HEK293T (cell line): Measurements from ENCODE around the gene MPPED1.

ENCODE experiments used
- CTCF ChIA-PET: fragments of 350-600 bp; formaldehyde crosslinking; extraction: SDS; loops from one replicate; lab custom pipeline; 2021; ENCODE audit warnings: antibody characterized with exemption, inconsistent platforms; lab: Yijun Ruan, JAX
- POLR2A ChIA-PET: fragments of 350-600 bp; formaldehyde crosslinking; extraction: SDS; loops from one replicate; lab custom pipeline; 2020; ENCODE audit warnings: antibody characterized with exemption, inconsistent platforms; lab: Yijun Ruan, JAX
- DNase-seq: peaks from one replicate; pipeline ENCODE4 v3.0.0; 2012; ENCODE audit warnings: mixed read lengths; ENCODE audit errors: extremely low spot score
- ARNT ChIP-seq: fragments of 450-650 bp; IDR thresholded peaks from 2 replicates; pipeline ENCODE4 v1.6.1; 2017; ENCODE audit warnings: mild to moderate bottlenecking
- BHLHE40 ChIP-seq: fragments of 450-650 bp; IDR thresholded peaks from 2 replicates; pipeline ENCODE4 v1.6.1; 2016; ENCODE audit warnings: mild to moderate bottlenecking, moderate library complexity, borderline replicate concordance
- CTBP1 ChIP-seq: fragments of 450-650 bp; IDR thresholded peaks from 2 replicates; pipeline ENCODE4 v1.6.1; 2016; ENCODE audit warnings: borderline replicate concordance
- ELF4 ChIP-seq: fragments of 450-650 bp; IDR thresholded peaks from 2 replicates; pipeline ENCODE4 v1.6.1; 2017; ENCODE audit warnings: antibody characterized with exemption
- FOXA1 ChIP-seq: fragments of 450-650 bp; IDR thresholded peaks from 2 replicates; pipeline ENCODE4 v1.6.1; 2016; ENCODE audit warnings: mild to moderate bottlenecking
- FOXK2 ChIP-seq: fragments of 450-650 bp; IDR thresholded peaks from 2 replicates; pipeline ENCODE4 v1.6.1; 2016; ENCODE audit warnings: mild to moderate bottlenecking
- FOXM1 ChIP-seq: fragments of 450-650 bp; IDR thresholded peaks from 2 replicates; pipeline ENCODE4 v1.6.1; 2017; ENCODE audit warnings: mild to moderate bottlenecking, borderline replicate concordance
- HDGF ChIP-seq: fragments of 450-650 bp; IDR thresholded peaks from 2 replicates; pipeline ENCODE4 v1.6.1; 2017; ENCODE audit warnings: antibody characterized with exemption, borderline replicate concordance
- L3MBTL2 ChIP-seq: fragments of 450-650 bp; conservative IDR thresholded peaks from 2 replicates; pipeline ENCODE4 v1.6.1; 2016; ENCODE audit warnings: mild to moderate bottlenecking
- LEF1 ChIP-seq: fragments of 450-650 bp; IDR thresholded peaks from 2 replicates; pipeline ENCODE4 v1.6.1; 2017; ENCODE audit warnings: mild to moderate bottlenecking, borderline replicate concordance
- NFRKB ChIP-seq: fragments of 450-650 bp; IDR thresholded peaks from 2 replicates; pipeline ENCODE4 v1.6.1; 2016; ENCODE audit warnings: mild to moderate bottlenecking, moderate library complexity
- SP1 ChIP-seq: fragments of 450-650 bp; IDR thresholded peaks from 2 replicates; pipeline ENCODE4 v1.6.1; 2017
- SUZ12 ChIP-seq: fragments of 450-650 bp; IDR thresholded peaks from 2 replicates; pipeline ENCODE4 v1.6.1; 2016; ENCODE audit warnings: mild to moderate bottlenecking
- TARDBP ChIP-seq: fragments of 450-650 bp; IDR thresholded peaks from 2 replicates; pipeline ENCODE4 v1.6.1; 2016
- ZNF384 ChIP-seq: fragments of 450-650 bp; IDR thresholded peaks from 2 replicates; pipeline ENCODE4 v1.6.1; 2016
- TF ChIP-seq, protein P1 (sequence below): fragments of 450-650 bp; IDR thresholded peaks from 2 replicates; pipeline ENCODE4 v1.6.1; 2016

The MPPED1 gene

DNA sequence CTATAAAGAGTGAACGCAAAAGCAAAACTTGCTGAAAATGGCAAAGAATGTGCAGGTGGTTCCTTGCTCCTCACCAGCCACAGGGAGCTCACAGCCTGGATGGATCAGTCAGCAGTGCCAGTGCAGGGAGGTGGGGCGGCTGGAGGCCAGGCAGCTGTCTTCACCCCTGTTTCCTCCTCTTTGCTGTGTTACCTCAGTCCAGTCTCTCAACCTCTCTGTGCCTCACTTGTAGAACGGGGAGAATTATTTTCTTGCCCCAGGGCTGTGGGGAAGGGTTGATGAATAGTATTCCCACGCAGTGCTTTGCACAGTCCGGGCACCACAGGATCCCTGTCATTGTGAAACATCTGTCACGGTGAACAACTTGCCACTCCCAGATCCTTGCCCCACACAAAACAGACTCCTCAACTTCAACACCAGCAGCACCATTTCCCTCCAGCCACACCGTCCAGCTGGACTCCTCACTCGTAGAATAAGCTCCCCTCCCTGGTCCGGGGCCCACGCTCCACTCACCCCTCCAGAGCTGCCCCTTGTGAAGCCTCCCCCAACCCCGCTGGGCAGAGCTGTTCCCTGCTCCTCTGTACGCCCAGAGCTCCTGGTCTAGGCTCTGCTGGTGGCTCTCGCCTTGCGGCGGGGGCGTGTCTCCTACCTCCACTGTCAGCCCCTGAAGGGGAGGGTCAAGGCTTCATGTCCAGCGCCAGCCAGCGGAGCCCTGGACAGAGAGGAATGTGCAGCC is 27.7 kb downstream of the MPPED1 start:
- no peak for TF ChIP-seq L3MBTL2
- TF ChIP-seq FOXM1 = no peak
- TF ChIP-seq ARNT = no peak
- TF ChIP-seq ELF4 = no peak
- no peak for TF ChIP-seq ZNF384
- TF ChIP-seq SUZ12 = no peak
- TF ChIP-seq SP1 = no peak
- no peak for TF ChIP-seq HDGF
- no peak for TF ChIP-seq FOXA1
- TF ChIP-seq LEF1 = no peak
- no peak for TF ChIP-seq NFRKB
- TF ChIP-seq BHLHE40 = no peak
- no peak for TF ChIP-seq FOXK2
- no peak for TF ChIP-seq CTBP1
- TF ChIP-seq, protein P1, sequence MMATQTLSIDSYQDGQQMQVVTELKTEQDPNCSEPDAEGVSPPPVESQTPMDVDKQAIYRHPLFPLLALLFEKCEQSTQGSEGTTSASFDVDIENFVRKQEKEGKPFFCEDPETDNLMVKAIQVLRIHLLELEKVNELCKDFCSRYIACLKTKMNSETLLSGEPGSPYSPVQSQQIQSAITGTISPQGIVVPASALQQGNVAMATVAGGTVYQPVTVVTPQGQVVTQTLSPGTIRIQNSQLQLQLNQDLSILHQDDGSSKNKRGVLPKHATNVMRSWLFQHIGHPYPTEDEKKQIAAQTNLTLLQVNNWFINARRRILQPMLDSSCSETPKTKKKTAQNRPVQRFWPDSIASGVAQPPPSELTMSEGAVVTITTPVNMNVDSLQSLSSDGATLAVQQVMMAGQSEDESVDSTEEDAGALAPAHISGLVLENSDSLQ = no peak
- no peak for TF ChIP-seq TARDBP
- ChIA-PET POLR2A (no interaction called here), CTCF (interaction anchor here (1.1 kb wide), 1 partner anchor 12 kb away, joined by 4 read pairs; no protein-coding TSS in a partner anchor)

DNA sequence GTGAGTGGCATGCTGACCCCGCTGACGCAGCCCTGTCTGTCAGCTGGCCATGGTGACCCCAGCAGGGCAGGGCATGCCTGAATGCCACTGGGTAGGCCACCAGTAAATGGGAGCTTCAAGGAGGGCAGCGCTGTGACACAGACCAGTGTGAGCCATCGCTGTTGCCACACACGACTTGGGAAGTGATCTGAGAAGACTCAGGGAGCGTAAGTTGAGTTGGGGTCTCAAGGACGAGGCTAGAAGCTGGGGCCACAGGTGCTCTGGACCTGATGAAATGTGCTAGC is 28.2 kb downstream of the MPPED1 start:
- POLR2A ChIA-PET = no interaction called here
- CTCF ChIA-PET = no interaction called here
- no peak for TF ChIP-seq TARDBP
- no peak for TF ChIP-seq FOXA1
- no peak for TF ChIP-seq ELF4
- no peak for TF ChIP-seq HDGF
- no peak for TF ChIP-seq ARNT
- TF ChIP-seq FOXM1 = no peak
- no peak for TF ChIP-seq CTBP1
- TF ChIP-seq LEF1 = no peak
- TF ChIP-seq L3MBTL2 = no peak
- no peak for TF ChIP-seq SP1
- TF ChIP-seq BHLHE40 = no peak
- no peak for TF ChIP-seq NFRKB
- no peak for TF ChIP-seq ZNF384
- DNase-seq = no peak

More for the DNA sequence above, 27.7 kb downstream of the MPPED1 start:
- no peak for DNase-seq

DNA sequence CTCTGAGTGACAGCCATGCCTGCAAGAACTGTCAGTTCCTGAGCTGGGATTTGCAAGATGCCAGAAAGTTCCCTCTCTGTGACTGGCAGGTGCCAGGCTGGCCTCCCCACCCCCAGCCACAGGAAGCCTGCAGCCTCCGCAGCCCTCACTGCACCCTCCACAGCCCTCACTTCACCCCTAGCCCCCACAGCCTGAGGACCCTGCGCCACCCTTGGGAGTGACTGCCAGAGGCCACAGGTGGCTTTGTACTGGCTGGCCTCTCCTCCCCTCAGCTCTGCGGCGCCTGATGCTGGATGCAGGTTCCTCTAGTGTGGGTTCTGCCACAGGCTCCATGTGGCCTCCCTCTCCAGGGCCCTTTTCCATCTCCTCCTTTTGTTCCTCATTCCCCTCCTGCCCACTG is 28.7 kb downstream of the MPPED1 start:
- ChIA-PET POLR2A (no interaction called here), CTCF (no interaction called here)
- no peak for DNase-seq
- no peak for TF ChIP-seq LEF1
- TF ChIP-seq FOXM1 = no peak
- TF ChIP-seq FOXA1 = no peak
- no peak for TF ChIP-seq NFRKB
- TF ChIP-seq ELF4 = no peak
- TF ChIP-seq FOXK2 = no peak
- no peak for TF ChIP-seq HDGF
- no peak for TF ChIP-seq BHLHE40
- no peak for TF ChIP-seq CTBP1
- no peak for TF ChIP-seq L3MBTL2
- no peak for TF ChIP-seq ARNT
- TF ChIP-seq ZNF384 = no peak
- TF ChIP-seq SP1 = no peak
- TF ChIP-seq SUZ12 = no peak
- TF ChIP-seq, protein P1 = no peak

DNA sequence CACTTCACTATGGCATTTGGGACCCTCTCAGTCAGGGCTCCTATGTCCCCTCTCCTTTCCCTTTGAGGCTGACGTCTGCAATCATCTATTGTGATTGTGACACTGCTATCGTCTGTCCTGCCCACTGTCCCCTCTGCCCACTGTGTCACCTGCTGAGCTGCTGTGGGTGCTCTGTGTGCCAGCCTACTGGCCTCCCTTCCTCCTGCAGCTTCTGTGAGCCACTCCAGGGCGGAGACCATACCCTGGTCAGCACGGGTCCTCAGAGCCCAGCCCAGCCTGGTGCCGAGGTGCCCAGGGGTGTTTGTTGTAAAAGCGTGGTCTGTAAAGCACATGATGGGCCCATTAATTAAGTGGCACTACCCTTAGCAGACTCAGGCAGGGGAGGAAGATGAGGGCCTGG is 29.4 kb downstream of the MPPED1 start:
- DNase-seq = no peak
- TF ChIP-seq L3MBTL2 (no peak), SUZ12 (no peak), SP1 (no peak), FOXA1 (no peak), HDGF (no peak), TARDBP (no peak), NFRKB (no peak), ELF4 (no peak), FOXM1 (no peak), CTBP1 (no peak), ZNF384 (no peak), BHLHE40 (no peak), LEF1 (no peak), FOXK2 (no peak), ARNT (no peak)
- TF ChIP-seq, protein P1 = no peak
- CTCF ChIA-PET = no interaction called here
- POLR2A ChIA-PET = no interaction called here

DNA sequence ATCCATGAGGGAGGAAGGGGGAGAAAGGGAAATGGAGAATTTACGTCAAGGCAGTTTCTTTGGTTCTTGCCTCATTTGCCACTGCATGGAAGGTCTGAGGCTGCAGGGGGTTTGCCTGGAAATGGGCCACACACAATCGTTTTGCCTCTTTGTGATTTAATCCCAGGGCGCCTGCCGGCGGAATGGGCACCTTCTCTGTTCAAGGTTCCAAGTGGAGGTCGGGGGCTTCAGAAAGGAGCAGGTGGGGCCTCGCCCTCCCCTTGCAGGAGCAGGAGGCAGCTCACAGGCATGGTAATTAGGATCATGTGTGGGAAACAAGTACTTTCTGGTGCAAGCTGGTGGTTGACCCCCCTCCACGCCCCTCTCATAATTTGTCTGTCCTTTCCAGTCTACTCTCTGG is 29.9 kb downstream of the MPPED1 start:
- no peak for TF ChIP-seq NFRKB
- TF ChIP-seq SP1 = no peak
- no peak for TF ChIP-seq FOXA1
- no peak for TF ChIP-seq ARNT
- no peak for TF ChIP-seq HDGF
- TF ChIP-seq FOXK2 = no peak
- TF ChIP-seq SUZ12 = no peak
- TF ChIP-seq ZNF384 = no peak
- no peak for TF ChIP-seq FOXM1
- TF ChIP-seq, protein P1 = no peak
- TF ChIP-seq BHLHE40 = no peak
- TF ChIP-seq TARDBP = no peak
- no peak for TF ChIP-seq LEF1
- no peak for TF ChIP-seq ELF4
- no peak for TF ChIP-seq L3MBTL2
- TF ChIP-seq CTBP1 = no peak
- no peak for DNase-seq
- POLR2A ChIA-PET = no interaction called here
- CTCF ChIA-PET = no interaction called here
